ENCODE measurements around the gene MTERF1.

The MTERF1 gene

DNA sequence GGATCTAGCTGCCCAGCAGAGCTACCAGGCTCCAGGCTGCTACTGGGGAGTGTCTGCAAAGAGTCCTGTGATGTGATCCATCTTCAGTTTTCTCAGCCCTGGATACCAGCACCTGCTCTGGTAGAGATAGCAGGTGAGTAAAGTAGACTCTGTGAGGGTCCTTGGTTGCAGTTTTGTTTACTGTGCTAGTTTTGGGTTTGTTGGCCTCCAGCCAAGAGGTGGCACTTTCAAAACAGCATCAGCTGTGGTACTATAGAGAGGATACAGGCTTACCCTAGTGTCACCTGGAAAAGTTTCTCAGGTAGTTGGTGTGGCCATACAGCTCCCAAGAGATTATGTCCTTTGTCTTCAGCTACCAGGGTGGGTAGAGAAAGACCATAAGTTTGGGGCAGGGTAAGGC, 56.3 kb downstream of the MTERF1 start:
- TF ChIP-seq, protein P1, sequence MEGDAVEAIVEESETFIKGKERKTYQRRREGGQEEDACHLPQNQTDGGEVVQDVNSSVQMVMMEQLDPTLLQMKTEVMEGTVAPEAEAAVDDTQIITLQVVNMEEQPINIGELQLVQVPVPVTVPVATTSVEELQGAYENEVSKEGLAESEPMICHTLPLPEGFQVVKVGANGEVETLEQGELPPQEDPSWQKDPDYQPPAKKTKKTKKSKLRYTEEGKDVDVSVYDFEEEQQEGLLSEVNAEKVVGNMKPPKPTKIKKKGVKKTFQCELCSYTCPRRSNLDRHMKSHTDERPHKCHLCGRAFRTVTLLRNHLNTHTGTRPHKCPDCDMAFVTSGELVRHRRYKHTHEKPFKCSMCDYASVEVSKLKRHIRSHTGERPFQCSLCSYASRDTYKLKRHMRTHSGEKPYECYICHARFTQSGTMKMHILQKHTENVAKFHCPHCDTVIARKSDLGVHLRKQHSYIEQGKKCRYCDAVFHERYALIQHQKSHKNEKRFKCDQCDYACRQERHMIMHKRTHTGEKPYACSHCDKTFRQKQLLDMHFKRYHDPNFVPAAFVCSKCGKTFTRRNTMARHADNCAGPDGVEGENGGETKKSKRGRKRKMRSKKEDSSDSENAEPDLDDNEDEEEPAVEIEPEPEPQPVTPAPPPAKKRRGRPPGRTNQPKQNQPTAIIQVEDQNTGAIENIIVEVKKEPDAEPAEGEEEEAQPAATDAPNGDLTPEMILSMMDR (IDR thresholded peaks at IDR 0.05; ENCODE audit: low read depth, low read length), result no peak
- no peak for DNase-seq (ENCODE audit: extremely low read depth, low read depth)
